Lower leg skin (tissue), 4 donors: Measurements from ENCODE around the gene ACOT11. TPM values are rescaled to one million over a fixed set of nuclear protein-coding genes. Genes with fewer than 3 reads are reported as not detected.

Experiments
- DNase-seq, 2 donors: peaks; one replicate each; pipeline ENCODE4 v3.0.0-alpha.2; 2019; ENCODE audit warnings: low spot score in 2 of 2
- H3K4me3 ChIP-seq: fragments of 200-600 bp; sonication (generic); 2 replicates; pipeline ENCODE4 v1.5.1; 2017; ENCODE audit warnings: mild to moderate bottlenecking, low read depth; ENCODE audit not compliant: poor library complexity, severe bottlenecking
- POLR2A ChIP-seq, 2 donors: fragments of 450-650 bp; IDR thresholded peaks; one replicate each; pipeline ENCODE4 v1.6.1; 2016 to 2017; ENCODE audit warnings: antibody characterized with exemption in 2 of 2, mild to moderate bottlenecking in 1 of 2, moderate library complexity in 1 of 2
- WGBS, 2 donors: methylation state at CpG; one replicate each; pipeline ENCODE4 v1.1.5; 2018; 5-methylcytosine and 5-hydroxymethylcytosine counted together
- intact Hi-C: fragments of 100-400 bp; cut with DNase I; formaldehyde crosslinking; loops from one replicate; pipeline ENCODE4 v1.15.0; 2023; ENCODE audit warnings: low total_unique reads
- total RNA-seq, 4 donors: library from RNA; depleted of rRNA; stranded (reverse); fragments of >200 nt; gene quantifications; one replicate each; pipeline ENCODE4 v1.1.0, GENCODE V29; 2016
- TF ChIP-seq, protein P1 (sequence below), 3 donors: fragments of 450-650 bp; IDR thresholded peaks; one replicate each; pipeline ENCODE4 v1.5.1; 2016; ENCODE audit warnings: antibody characterized with exemption in 3 of 3, mild to moderate bottlenecking in 3 of 3, moderate library complexity in 2 of 3

The ACOT11 gene
- total RNA-seq, 4 donors from 2014 or later = 1.9 to 3.9 (median 2.2) TPM

DNA sequence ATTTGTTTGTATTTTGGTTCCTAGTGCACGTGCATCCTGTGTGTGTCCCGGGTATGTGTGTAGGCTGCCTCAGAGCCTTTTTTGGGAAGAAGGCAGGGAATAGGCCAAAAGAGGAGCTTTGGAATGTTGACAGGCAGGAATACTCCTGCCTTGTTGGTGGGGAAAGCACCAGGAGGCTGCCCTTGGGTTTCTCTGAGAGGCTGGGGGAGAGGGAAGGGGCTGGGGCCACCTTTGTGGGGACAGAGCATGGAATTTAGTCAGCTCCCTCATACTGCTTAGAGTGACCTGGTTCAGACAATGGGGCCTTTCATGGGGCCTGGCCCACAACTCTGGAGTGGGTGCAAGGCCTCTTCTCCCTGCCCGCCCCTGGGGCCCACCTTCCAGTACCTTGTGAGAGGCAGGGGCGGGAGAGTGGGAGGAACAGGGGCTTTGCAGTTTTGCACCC, 31.3 kb downstream of the ACOT11 start:
- intact Hi-C loops = no loop called here
- no peak for DNase-seq
- TF ChIP-seq POLR2A (IDR thresholded peaks at IDR 0.05) = no peak
- TF ChIP-seq, protein P1, sequence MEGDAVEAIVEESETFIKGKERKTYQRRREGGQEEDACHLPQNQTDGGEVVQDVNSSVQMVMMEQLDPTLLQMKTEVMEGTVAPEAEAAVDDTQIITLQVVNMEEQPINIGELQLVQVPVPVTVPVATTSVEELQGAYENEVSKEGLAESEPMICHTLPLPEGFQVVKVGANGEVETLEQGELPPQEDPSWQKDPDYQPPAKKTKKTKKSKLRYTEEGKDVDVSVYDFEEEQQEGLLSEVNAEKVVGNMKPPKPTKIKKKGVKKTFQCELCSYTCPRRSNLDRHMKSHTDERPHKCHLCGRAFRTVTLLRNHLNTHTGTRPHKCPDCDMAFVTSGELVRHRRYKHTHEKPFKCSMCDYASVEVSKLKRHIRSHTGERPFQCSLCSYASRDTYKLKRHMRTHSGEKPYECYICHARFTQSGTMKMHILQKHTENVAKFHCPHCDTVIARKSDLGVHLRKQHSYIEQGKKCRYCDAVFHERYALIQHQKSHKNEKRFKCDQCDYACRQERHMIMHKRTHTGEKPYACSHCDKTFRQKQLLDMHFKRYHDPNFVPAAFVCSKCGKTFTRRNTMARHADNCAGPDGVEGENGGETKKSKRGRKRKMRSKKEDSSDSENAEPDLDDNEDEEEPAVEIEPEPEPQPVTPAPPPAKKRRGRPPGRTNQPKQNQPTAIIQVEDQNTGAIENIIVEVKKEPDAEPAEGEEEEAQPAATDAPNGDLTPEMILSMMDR (IDR thresholded peaks at IDR 0.05) = no peak
- WGBS, 2 donors = 60 to 65% methylated on average over 4 of the region's 4 CpGs
- H3K4me3 ChIP-seq = no peak overlapping the region

DNA sequence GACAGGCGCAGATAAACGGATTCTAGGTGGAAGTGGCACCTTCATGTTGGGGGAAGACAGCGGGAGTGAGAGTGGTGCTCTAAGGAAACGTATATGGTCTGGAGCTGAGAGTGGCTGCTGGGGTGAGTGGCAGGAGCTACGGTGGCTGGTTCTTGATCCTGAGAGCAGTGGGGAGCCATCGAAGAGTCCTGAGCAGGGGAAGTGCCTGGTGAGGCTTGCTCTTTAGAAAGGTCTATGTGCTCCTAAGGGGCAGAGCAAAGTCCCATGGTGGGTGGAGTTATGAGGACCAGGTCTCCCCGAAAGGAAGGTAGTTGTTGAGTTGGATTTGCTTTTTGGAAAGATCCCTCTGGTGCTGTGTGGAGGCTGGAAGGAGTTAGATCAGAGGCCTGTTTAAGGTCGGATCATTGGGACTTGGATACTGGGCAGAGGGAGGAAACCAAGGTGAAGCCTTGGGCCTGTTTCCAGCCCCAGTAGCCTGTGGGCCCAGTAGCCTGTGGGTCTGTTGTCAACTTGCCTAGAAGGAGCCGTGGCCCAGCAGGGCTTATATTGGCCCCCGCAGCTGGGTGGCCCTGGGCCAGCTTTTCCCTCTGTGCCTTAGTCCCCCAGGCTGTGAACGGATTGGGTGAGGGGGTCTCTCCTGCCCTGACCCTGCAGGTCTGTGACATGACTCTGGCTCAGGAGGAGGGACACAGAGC, 33.0 kb downstream of the ACOT11 start:
- intact Hi-C loops = no loop called here
- TF ChIP-seq POLR2A (IDR thresholded peaks at IDR 0.05) = no peak
- TF ChIP-seq, protein P1 (IDR thresholded peaks at IDR 0.05) = no peak
- no peak overlapping the region for H3K4me3 ChIP-seq
- no peak for DNase-seq
- 77 to 82% methylated on average over 11 of the region's 11 CpGs for WGBS, 2 donors

DNA sequence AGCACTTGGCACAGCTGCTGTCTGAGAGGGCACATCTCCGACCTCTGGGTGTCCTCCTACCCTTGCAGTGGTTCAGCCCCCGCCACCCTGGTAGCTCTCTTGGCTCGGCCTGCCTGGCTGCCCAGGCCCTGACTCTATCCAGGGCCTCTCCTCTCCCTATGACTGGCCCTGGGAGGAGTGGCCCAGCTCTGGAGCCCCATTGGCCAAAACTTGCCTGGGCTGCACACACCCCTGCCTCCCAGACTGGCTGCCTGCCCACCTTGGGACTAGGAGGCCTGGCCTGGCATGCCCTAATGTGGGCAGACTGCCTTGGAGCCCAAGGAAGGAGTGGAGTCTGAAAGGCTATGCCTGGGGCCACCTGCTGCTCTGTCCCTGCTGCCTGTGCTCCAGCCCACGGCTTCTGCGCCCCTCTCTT, 33.6 kb downstream of the ACOT11 start:
- intact Hi-C loops = no loop called here
- TF ChIP-seq POLR2A (IDR thresholded peaks at IDR 0.05) = no peak
- TF ChIP-seq, protein P1 (IDR thresholded peaks at IDR 0.05) = no peak
- DNase-seq = peak; percentile 73 to 94
- H3K4me3 ChIP-seq = no peak overlapping the region
- 55 to 69% methylated on average over 2 to 5 of the region's 5 CpGs for WGBS, 2 donors

DNA sequence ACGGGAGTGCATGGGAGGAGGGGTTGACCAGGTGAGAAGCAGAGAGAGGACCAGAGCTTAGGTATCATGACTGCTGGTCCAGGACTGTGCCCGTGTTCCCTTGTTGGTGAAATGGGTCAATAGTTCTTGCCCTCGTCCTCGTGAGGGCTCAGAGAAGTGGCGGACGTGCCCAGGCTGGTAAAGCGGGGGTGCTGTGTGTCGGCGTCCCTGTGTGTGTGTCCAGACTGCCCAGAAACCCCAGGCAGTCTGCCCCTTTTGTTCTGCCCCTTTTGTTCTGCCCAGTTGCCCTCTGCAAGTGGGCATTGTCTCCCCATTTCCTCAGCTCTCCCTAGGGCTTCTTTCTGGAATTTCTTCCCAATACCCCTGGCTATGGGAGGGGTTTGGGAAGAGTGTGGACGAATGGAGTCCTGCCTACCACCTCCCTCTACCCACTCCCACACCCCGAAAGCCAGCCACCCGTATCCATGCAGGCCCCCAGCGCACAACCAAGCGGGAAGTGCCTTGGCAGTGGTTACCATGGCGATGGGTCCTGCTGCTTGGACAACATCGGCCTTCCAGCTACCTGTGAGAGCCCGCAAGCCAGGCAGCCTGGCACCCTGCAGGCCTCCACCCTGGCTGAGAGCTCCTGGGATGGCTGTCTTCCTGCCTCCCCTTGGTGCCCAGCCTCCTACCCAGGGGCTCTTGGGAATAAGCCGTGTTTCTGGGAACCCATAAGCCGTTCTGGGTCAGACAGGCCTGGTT, 34.7 kb downstream of the ACOT11 start:
- DNase-seq = no peak
- intact Hi-C loops = no loop called here
- TF ChIP-seq, protein P1 (IDR thresholded peaks at IDR 0.05) = no peak
- TF ChIP-seq POLR2A (IDR thresholded peaks at IDR 0.05) = no peak
- WGBS, 2 donors = 78 to 84% methylated on average over 15 to 19 of the region's 19 CpGs
- H3K4me3 ChIP-seq = no peak overlapping the region

DNA sequence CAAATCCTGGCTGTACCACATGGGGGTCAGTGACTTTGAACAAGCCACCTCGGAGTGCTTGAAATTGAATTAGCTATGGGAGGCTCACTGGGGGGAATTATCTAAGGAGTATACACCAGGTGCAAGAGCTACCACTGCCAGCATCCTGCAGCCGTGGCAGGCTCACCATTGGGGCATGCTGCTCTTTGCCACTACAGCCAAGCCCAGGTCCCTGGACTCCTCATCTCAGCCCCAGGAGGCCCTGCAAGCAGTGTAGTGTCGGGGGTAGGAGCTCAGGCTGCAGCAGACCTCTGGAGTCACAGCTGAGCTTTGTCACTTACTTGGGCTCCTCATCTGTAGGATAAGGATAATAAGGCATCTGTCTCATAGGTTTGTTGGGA, 35.3 kb downstream of the ACOT11 start:
- no peak overlapping the region for H3K4me3 ChIP-seq
- TF ChIP-seq POLR2A (IDR thresholded peaks at IDR 0.05) = no peak
- TF ChIP-seq, protein P1 (IDR thresholded peaks at IDR 0.05) = no peak
- no peak for DNase-seq
- WGBS, 2 donors = 80 to 100% methylated on average over 3 of the region's 3 CpGs
- intact Hi-C loops = no loop called here
